ENCODE data around the gene KRTAP20-1. TPM values are rescaled to one million over a fixed set of nuclear protein-coding genes. Genes with fewer than 3 reads are reported as not detected.

The KRTAP20-1 gene
- total and polyA plus RNA-seq, 8 donors, result not detected

- Histone ChIP-seq H3K4me3 (no peak within 1 kb of the TSS), H3K36me3 (no peaks in the 10 kb centered on the region), H3K27me3 (no peaks in the 10 kb centered on the region), H3K4me1 (no peaks in the 10 kb centered on the region), H3K27ac (no peak within 1 kb of the TSS), H3K9me3 (no peaks in the 10 kb centered on the region)
- WGBS, 2 donors, result 66 to 82% methylated on average over 3 of the region's 3 CpGs
- FAIRE-seq (no peak), DNase-seq (no peak), ATAC-seq (no peak)
- TF ChIP-seq CTCF (IDR thresholded peaks at IDR 0.05), result no peak
- intact Hi-C loops (cut with DNase I), result no loop called here
Measured at GRCh38 chr21:30620522-30620921, 4.3 kb downstream of the KRTAP20-1 start, which contains the start of gene KRTAP20-4. Gene KRTAP20-4 (plus strand): TSS chr21:30620627.

DNA sequence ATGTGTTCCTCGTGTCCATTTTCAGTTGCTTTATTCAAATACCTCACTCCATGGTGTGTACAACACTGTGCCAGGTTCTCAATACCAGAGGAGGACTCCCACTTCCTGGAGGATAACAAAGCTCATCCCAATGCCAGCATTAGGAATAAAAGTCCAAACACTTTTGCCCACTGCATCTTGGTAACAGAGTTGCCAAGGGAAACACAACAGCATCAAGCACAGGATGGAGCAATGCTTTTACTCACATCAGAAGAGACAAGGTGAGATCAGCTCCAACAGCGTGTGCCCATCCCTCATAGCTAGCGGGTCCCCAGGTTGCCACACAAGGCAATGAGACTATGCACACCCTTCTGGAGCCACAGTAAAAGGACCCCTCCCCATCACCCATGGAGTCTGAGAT is 7.1 kb downstream of the KRTAP20-1 start:
- Histone ChIP-seq H3K4me1 (no peaks in the 10 kb centered on the region), H3K36me3 (no peaks in the 10 kb centered on the region), H3K27me3 (no peaks in the 10 kb centered on the region), H3K27ac (no peak overlapping the region), H3K9me3 (no peaks in the 10 kb centered on the region), H3K4me3 (no peak overlapping the region)
- intact Hi-C loops (cut with DNase I), result no loop called here
- 73 to 80% methylated on average over 3 of the region's 3 CpGs for WGBS, 2 donors
- no peak for DNase-seq
- FAIRE-seq, result no peak
- ATAC-seq, result no peak
- TF ChIP-seq CTCF (IDR thresholded peaks at IDR 0.05), result no peak

DNA sequence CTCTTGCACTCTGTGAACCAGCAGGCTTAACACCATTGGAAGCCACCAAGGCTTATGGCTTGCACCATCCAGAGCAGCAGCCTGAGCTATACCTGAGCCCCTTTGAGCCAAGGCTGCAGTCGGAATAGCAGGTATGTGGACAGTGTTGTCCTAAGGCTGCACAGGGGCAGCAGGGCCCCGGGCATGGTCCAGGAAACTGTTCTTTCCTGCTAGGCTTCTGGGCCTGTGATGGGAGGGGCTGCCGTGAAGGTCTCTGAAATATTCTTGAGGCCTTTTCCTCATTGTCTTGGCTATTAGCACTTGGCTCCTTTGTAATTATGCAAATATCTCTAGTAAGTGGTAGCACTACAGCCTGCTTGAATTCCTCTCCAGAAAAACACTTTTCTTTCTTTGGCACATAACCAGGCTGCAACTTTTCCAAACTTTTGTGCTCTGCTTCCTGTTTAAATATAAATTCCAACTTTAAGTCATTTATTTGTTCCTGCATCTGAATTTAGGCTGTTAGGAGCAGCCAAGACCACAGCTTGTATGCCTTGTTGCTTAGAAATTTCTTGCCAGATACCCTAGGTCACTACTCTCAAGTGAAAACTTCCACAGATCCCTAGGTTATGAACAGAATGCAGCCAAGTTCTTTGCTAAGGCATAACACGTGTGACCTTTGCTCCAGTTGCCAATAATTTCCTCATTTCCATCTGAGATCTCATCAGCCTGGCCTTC is 9.4 kb downstream of the KRTAP20-1 start:
- TF ChIP-seq CTCF (IDR thresholded peaks at IDR 0.05), result no peak
- Histone ChIP-seq H3K9me3 (no peaks in the 10 kb centered on the region), H3K27me3 (no peaks in the 10 kb centered on the region), H3K36me3 (no peaks in the 10 kb centered on the region), H3K4me3 (no peak overlapping the region), H3K4me1 (no peaks in the 10 kb centered on the region), H3K27ac (no peak overlapping the region)
- no peak for ATAC-seq
- intact Hi-C loops (cut with DNase I), result no loop called here
- DNase-seq, result no peak
- 71 to 72% methylated on average over 4 of the region's 4 CpGs for WGBS, 2 donors
- no peak for FAIRE-seq

GRCh38 chr21:30628109-30628508 is 11.9 kb downstream of the KRTAP20-1 start:
- FAIRE-seq (no peak), ATAC-seq (no peak), DNase-seq (no peak)
- 68 to 71% methylated on average over 4 of the region's 4 CpGs for WGBS, 2 donors
- intact Hi-C loops (cut with DNase I), result no loop called here
- Histone ChIP-seq H3K4me1 (no peaks in the 10 kb centered on the region), H3K9me3 (no peaks in the 10 kb centered on the region), H3K36me3 (no peaks in the 10 kb centered on the region), H3K27ac (no peak overlapping the region), H3K4me3 (no peak overlapping the region), H3K27me3 (no peaks in the 10 kb centered on the region)
- TF ChIP-seq CTCF (IDR thresholded peaks at IDR 0.05), result no peak

GRCh38 chr21:30629200-30629599 is 13.0 kb downstream of the KRTAP20-1 start:
- FAIRE-seq (no peak), ATAC-seq (no peak), DNase-seq (no peak)
- Histone ChIP-seq H3K36me3 (no peaks in the 10 kb centered on the region), H3K27me3 (no peaks in the 10 kb centered on the region), H3K27ac (no peak overlapping the region), H3K9me3 (no peaks in the 10 kb centered on the region), H3K4me1 (no peaks in the 10 kb centered on the region), H3K4me3 (no peak overlapping the region)
- TF ChIP-seq CTCF (IDR thresholded peaks at IDR 0.05), result no peak
- 30 to 36% methylated on average over 1 of the region's 1 CpG for WGBS, 2 donors
- intact Hi-C loops (cut with DNase I), result no loop called here
